Ishikawa (cell line): Measurements from ENCODE around the gene KLF3.

ENCODE experiments used
- EGR1 ChIP-seq: IDR thresholded peaks from 2 replicates; pipeline ENCODE4 v1.6.1; 2012
- EP300 ChIP-seq: IDR thresholded peaks from 2 replicates; pipeline ENCODE4 v1.6.1; 2012; ENCODE audit warnings: borderline replicate concordance
- RAD21 ChIP-seq: IDR thresholded peaks from 2 replicates; pipeline ENCODE4 v1.6.1; 2012; ENCODE audit warnings: low read depth
- TAF1 ChIP-seq: IDR thresholded peaks from 2 replicates; pipeline ENCODE4 v1.6.1; 2012; ENCODE audit warnings: low read depth, mild to moderate bottlenecking
- ZBTB7A ChIP-seq: IDR thresholded peaks from 2 replicates; pipeline ENCODE4 v1.6.1; 2012; ENCODE audit warnings: low read depth
- TF ChIP-seq, protein P1 (sequence below): IDR thresholded peaks from 2 replicates; pipeline ENCODE4 v1.6.1; 2012

GRCh38 chr4:38654273-38654672 lies 9.7 kb upstream of the KLF3 start:
- no peak for TF ChIP-seq RAD21
- no peak for TF ChIP-seq TAF1
- TF ChIP-seq, protein P1, sequence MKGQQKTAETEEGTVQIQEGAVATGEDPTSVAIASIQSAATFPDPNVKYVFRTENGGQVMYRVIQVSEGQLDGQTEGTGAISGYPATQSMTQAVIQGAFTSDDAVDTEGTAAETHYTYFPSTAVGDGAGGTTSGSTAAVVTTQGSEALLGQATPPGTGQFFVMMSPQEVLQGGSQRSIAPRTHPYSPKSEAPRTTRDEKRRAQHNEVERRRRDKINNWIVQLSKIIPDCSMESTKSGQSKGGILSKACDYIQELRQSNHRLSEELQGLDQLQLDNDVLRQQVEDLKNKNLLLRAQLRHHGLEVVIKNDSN, result no peak
- no peak for TF ChIP-seq EP300
- TF ChIP-seq EGR1, result no peak
- TF ChIP-seq ZBTB7A, result no peak
